ENCODE measurements around the gene CHSY3. TPM values are rescaled to one million over a fixed set of nuclear protein-coding genes. Genes with fewer than 3 reads are reported as not detected.

CHSY3 gene
- total RNA-seq, 4 donors from 2014 or later = 1.7 to 5.6 (median 4.0) TPM

DNA sequence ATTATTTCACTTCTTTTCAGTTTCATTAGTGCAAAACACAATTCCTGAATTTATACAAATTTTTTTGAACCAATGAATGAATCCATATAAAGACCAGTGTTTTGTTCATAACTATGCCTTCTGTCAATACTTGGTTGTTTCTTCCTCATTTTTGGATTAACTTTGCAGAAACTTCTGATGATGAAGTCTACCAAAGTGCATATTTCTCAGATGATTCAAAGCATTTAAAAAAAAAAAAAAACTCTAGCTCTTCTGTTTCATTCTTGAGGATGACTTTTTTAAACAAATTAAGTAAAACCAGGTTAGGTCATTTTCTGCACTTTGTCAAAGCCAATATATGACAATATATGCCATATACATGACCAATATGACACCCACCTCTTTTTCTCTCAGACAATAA, 92.6 kb downstream of the CHSY3 start:
- H3K36me3 ChIP-seq = no peaks in the 10 kb centered on the region
- no peak overlapping the region for H3K27ac ChIP-seq
- no peaks in the 10 kb centered on the region for H3K9me3 ChIP-seq
- H3K4me1 ChIP-seq = no peaks in the 10 kb centered on the region
- H3K27me3 ChIP-seq = no peaks in the 10 kb centered on the region
- intact Hi-C loops (cut with DNase I) = no loop called here
- H3K4me3 ChIP-seq (replicated peaks in 1 of 3) = no peak overlapping the region
- DNase-seq = no peak
- no peak for TF ChIP-seq POLR2A (IDR thresholded peaks at IDR 0.05)
- TF ChIP-seq, protein P1, sequence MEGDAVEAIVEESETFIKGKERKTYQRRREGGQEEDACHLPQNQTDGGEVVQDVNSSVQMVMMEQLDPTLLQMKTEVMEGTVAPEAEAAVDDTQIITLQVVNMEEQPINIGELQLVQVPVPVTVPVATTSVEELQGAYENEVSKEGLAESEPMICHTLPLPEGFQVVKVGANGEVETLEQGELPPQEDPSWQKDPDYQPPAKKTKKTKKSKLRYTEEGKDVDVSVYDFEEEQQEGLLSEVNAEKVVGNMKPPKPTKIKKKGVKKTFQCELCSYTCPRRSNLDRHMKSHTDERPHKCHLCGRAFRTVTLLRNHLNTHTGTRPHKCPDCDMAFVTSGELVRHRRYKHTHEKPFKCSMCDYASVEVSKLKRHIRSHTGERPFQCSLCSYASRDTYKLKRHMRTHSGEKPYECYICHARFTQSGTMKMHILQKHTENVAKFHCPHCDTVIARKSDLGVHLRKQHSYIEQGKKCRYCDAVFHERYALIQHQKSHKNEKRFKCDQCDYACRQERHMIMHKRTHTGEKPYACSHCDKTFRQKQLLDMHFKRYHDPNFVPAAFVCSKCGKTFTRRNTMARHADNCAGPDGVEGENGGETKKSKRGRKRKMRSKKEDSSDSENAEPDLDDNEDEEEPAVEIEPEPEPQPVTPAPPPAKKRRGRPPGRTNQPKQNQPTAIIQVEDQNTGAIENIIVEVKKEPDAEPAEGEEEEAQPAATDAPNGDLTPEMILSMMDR (IDR thresholded peaks at IDR 0.05) = no peak

DNA sequence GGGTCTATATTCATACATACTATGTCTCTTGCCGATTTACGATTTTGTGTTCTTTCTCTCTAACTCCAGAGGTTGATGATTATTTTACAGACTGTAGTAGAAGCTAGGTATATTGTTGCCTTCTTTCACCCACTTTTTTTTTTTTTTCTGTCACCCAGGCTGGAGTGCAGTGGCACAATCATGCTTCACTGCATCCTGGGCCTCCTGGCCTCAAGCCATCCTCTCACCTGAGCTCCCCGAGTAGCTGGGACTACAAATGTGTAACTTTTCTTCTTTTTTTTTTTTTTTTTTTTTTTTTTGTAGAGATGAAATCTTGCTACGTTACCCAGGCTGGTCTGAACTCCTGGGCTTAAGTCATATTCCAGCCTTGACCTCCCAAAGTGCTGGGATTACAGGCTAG, 96.2 kb downstream of the CHSY3 start:
- DNase-seq = peak; percentile 81 to 84
- WGBS, 2 donors = 38 to 48% methylated on average over 4 of the region's 4 CpGs
- H3K36me3 ChIP-seq = no peaks in the 10 kb centered on the region
- TF ChIP-seq, protein P1 (IDR thresholded peaks at IDR 0.05) = no peak
- TF ChIP-seq POLR2A (IDR thresholded peaks at IDR 0.05) = no peak
- no peak overlapping the region for H3K27ac ChIP-seq
- H3K27me3 ChIP-seq = no peaks in the 10 kb centered on the region
- intact Hi-C loops (cut with DNase I) = no loop called here
- H3K9me3 ChIP-seq = no peaks in the 10 kb centered on the region
- no peak overlapping the region for H3K4me3 ChIP-seq (replicated peaks in 1 of 3)
- H3K4me1 ChIP-seq = no peaks in the 10 kb centered on the region

DNA sequence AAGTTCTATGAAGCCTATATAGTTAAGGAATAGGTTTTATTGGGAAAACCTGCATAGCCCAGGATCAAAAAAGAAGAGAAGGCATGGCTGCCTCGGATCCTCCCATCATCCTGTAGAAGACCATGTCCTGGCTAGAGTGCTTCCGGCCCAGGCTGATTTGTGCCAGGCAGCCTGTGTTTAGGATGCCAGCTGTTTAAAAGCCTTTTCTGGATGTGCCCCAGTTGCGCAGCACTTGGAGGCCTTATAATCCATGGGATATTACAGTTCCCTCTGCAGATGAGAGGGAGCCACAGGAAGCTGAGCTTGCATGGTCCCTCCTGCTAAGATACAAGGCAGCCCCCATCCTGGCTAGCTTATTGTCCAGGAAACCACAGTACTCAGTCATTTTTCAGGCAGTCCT, 97.9 kb downstream of the CHSY3 start:
- no peak for DNase-seq
- Histone ChIP-seq H3K4me1 (no peaks in the 10 kb centered on the region), H3K4me3 (replicated peaks in 1 of 3) (no peak overlapping the region), H3K9me3 (no peaks in the 10 kb centered on the region), H3K27ac (no peak overlapping the region), H3K36me3 (no peaks in the 10 kb centered on the region), H3K27me3 (no peaks in the 10 kb centered on the region)
- 90 to 97% methylated on average over 3 of the region's 3 CpGs for WGBS, 2 donors
- no peak for TF ChIP-seq POLR2A (IDR thresholded peaks at IDR 0.05)
- TF ChIP-seq, protein P1 (IDR thresholded peaks at IDR 0.05) = no peak
- intact Hi-C loops (cut with DNase I) = no loop called here

DNA sequence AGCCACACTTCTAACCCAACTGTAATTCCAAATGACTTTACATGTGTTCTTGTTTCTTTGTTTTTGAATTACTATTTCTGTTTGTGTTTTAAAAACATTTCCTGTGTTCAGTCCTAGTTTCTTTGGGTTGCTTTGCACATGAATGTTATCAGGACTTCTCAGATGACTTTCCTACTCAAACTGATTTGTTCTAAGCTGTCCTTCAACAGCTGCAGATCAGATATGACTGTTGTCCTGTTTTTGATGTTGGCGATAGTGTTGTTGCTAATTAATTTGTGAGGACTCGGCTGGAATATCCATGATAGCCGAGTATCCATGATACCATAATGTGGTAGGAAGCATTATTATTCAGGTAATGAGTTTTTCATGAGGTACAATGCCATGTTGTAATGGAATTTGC, 98.6 kb downstream of the CHSY3 start:
- no peaks in the 10 kb centered on the region for H3K27me3 ChIP-seq
- no peaks in the 10 kb centered on the region for H3K9me3 ChIP-seq
- H3K4me3 ChIP-seq (replicated peaks in 1 of 3) = no peak overlapping the region
- H3K4me1 ChIP-seq = no peaks in the 10 kb centered on the region
- DNase-seq = no peak
- no peak for TF ChIP-seq POLR2A (IDR thresholded peaks at IDR 0.05)
- TF ChIP-seq, protein P1 (IDR thresholded peaks at IDR 0.05) = no peak
- no peaks in the 10 kb centered on the region for H3K36me3 ChIP-seq
- WGBS, 2 donors = 91 to 94% methylated on average over 3 of the region's 3 CpGs
- no peak overlapping the region for H3K27ac ChIP-seq
- intact Hi-C loops (cut with DNase I) = no loop called here

DNA sequence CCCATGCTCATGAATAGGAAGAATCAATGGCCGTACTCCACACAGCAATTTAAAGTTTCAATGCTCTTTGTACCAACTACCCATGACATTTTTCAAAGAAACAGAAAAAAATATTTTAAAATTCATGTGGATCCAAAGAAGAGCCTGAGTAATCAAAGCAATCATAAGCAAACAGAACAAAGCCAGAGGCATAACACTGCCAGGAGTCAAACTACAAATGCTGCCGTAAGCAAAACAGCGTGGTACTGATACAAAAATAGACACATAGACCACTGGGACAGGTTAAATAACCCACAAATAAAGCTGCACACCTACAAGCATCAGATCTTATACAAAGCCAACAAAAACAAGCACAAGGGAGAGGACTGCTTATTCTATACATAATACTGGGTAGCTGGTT, 107.7 kb downstream of the CHSY3 start:
- H3K4me1 ChIP-seq = no peaks in the 10 kb centered on the region
- DNase-seq = no peak
- 89 to 92% methylated on average over 3 of the region's 3 CpGs for WGBS, 2 donors
- TF ChIP-seq, protein P1 (IDR thresholded peaks at IDR 0.05) = no peak
- TF ChIP-seq POLR2A (IDR thresholded peaks at IDR 0.05) = no peak
- H3K36me3 ChIP-seq = no peaks in the 10 kb centered on the region
- H3K4me3 ChIP-seq (replicated peaks in 1 of 3) = no peak overlapping the region
- intact Hi-C loops (cut with DNase I) = no loop called here
- H3K9me3 ChIP-seq = no peaks in the 10 kb centered on the region
- H3K27me3 ChIP-seq = no peaks in the 10 kb centered on the region
- H3K27ac ChIP-seq = no peak overlapping the region
